Middle frontal gyrus (tissue), 1 donor: ENCODE data around the gene CELA3A.
"Not testable (repeated sequence)": the region's sequence is repeated elsewhere in the genome, so short reads cannot be mapped to it uniquely, and the experiment has no call there.

Experiments
- DNase-seq: peaks from one replicate; pipeline ENCODE4 v3.0.0-alpha.2; 2015; ENCODE audit warnings: low spot score; ENCODE audit errors: extremely low spot score

CELA3A gene

GRCh38 chr1:22018583-22019559 is 17.4 kb downstream of the CELA3A start:
- no peak for DNase-seq

GRCh38 chr1:22021061-22021460 is 19.6 kb downstream of the CELA3A start:
- DNase-seq: no peak

GRCh38 chr1:22024485-22025367 is 23.3 kb downstream of the CELA3A start:
- peak; percentile 39 for DNase-seq

- peak; percentile 76 for DNase-seq
Observed at GRCh38 chr1:22025368-22026155, 24.1 kb downstream of the CELA3A start.

GRCh38 chr1:22026924-22027289 is 25.4 kb downstream of the CELA3A start:
- no peak for DNase-seq

GRCh38 chr1:22030057-22030456 is 28.6 kb downstream of the CELA3A start:
- DNase-seq: no peak

- no peak for DNase-seq
Observed at GRCh38 chr1:22030473-22030872, 29.0 kb downstream of the CELA3A start.

- no peak for DNase-seq
Observed at GRCh38 chr1:22031214-22031962, 29.9 kb downstream of the CELA3A start.

- DNase-seq: not testable (repeated sequence)
Observed at GRCh38 chr1:22034834-22035233, 33.4 kb downstream of the CELA3A start.

GRCh38 chr1:22037520-22037919 is 36.1 kb downstream of the CELA3A start:
- DNase-seq: no peak

- DNase-seq: no peak
Observed at GRCh38 chr1:22038036-22038435, 36.6 kb downstream of the CELA3A start.

GRCh38 chr1:22039594-22040285 is 38.3 kb downstream of the CELA3A start:
- no peak for DNase-seq

- no peak for DNase-seq
Observed at GRCh38 chr1:22040286-22040623, 38.8 kb downstream of the CELA3A start.

GRCh38 chr1:22041505-22041904 is 40.0 kb downstream of the CELA3A start:
- DNase-seq: no peak

- no peak for DNase-seq
Observed at GRCh38 chr1:22043198-22043769, 41.8 kb downstream of the CELA3A start.

GRCh38 chr1:22044690-22045420 is 43.4 kb downstream of the CELA3A start:
- no peak for DNase-seq

- no peak for DNase-seq
Observed at GRCh38 chr1:22045604-22046228, 44.3 kb downstream of the CELA3A start.

- peak; percentile 13 for DNase-seq
Observed at GRCh38 chr1:22048351-22049192, 47.1 kb downstream of the CELA3A start.
